Liver (tissue), 3 donors: ENCODE data around the gene DDX39B.

ENCODE experiments used
- EGR1 ChIP-seq, 2 donors: IDR thresholded peaks; 2 replicates each; pipeline ENCODE4 v1.6.1; 2016 to 2018; ENCODE audit warnings: antibody characterized with exemption in 2 of 2, low read depth in 2 of 2
- FOXA1 ChIP-seq: IDR thresholded peaks from 2 replicates; pipeline ENCODE4 v1.6.1; 2016; ENCODE audit warnings: antibody characterized with exemption
- TAF1 ChIP-seq: conservative IDR thresholded peaks from 2 replicates; pipeline ENCODE4 v1.6.1; 2016; ENCODE audit warnings: antibody characterized with exemption, mild to moderate bottlenecking
- YY1 ChIP-seq: IDR thresholded peaks from 2 replicates; pipeline ENCODE4 v1.6.1; 2016; ENCODE audit warnings: antibody characterized with exemption, mild to moderate bottlenecking
- TF ChIP-seq, protein P1 (sequence below): fragments of 150-350 bp; IDR thresholded peaks from 2 replicates; pipeline ENCODE4 v1.5.1; 2017; ENCODE audit warnings: improper control_type of control experiment, low read depth, low read length; ENCODE audit not compliant: missing input control
- donor health status: healthy.
- donor health status: healthy.

DNA sequence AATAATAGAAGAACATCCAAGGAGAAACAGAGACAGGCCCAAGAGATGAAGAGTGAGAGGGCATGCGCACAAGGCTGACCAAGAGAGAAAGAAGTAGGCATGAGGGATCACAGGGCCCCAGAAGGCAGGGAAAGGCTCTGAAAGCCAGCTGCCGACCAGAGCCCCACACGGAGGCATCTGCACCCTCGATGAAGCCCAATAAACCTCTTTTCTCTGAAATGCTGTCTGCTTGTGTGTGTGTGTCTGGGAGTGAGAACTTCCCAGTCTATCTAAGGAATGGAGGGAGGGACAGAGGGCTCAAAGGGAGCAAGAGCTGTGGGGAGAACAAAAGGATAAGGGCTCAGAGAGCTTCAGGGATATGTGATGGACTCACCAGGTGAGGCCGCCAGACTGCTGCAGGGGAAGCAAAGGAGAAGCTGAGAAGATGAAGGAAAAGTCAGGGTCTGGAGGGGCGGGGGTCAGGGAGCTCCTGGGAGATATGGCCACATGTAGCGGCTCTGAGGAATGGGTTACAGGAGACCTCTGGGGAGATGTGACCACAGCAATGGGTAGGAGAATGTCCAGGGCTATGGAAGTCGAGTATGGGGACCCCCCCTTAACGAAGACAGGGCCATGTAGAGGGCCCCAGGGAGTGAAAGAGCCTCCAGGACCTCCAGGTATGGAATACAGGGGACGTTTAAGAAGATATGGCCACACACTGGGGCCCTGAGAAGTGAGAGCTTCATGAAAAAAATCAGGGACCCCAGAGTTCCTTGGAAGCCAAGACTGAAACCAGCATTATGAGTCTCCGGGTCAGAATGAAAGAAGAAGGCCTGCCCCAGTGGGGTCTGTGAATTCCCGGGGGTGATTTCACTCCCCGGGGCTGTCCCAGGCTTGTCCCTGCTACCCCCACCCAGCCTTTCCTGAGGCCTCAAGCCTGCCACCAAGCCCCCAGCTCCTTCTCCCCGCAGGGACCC is 32.6 kb upstream of the DDX39B start:
- TF ChIP-seq, protein P1, sequence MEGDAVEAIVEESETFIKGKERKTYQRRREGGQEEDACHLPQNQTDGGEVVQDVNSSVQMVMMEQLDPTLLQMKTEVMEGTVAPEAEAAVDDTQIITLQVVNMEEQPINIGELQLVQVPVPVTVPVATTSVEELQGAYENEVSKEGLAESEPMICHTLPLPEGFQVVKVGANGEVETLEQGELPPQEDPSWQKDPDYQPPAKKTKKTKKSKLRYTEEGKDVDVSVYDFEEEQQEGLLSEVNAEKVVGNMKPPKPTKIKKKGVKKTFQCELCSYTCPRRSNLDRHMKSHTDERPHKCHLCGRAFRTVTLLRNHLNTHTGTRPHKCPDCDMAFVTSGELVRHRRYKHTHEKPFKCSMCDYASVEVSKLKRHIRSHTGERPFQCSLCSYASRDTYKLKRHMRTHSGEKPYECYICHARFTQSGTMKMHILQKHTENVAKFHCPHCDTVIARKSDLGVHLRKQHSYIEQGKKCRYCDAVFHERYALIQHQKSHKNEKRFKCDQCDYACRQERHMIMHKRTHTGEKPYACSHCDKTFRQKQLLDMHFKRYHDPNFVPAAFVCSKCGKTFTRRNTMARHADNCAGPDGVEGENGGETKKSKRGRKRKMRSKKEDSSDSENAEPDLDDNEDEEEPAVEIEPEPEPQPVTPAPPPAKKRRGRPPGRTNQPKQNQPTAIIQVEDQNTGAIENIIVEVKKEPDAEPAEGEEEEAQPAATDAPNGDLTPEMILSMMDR = no peak
- TF ChIP-seq EGR1 (IDR thresholded peaks at IDR 0.05; ENCODE audit: low read depth in 2 of 2) (no peak), TAF1 (no peak), FOXA1 (no peak), YY1 (no peak)
